ENCODE data around the gene FEZF2. TPM values are rescaled to one million over a fixed set of nuclear protein-coding genes. Genes with fewer than 3 reads are reported as not detected.

Gene FEZF2
- total RNA-seq, 1 donor = not detected

DNA sequence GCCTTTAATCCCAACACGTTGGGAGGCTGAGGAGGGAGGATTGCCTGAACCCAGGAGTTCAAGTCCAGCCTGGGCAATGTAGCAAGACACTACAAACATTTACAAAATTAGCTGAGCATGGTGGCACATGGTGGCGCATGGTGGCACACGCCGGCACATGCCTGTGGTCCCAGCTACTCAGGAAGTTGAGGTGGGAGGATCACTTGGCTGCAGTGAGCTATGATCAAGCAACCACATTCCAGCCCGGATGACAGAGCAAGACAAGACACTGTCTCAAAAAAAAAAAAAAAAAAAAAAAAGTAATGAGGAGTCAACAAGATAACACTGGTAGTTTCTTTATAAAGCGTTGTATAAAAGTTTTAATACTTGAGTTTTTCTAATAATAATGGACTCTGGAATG lies 10.1 kb downstream of the FEZF2 start:
- H3K4me3 ChIP-seq (ENCODE audit: low read depth, low read length) = no peak overlapping the region
- TF ChIP-seq, protein P1, sequence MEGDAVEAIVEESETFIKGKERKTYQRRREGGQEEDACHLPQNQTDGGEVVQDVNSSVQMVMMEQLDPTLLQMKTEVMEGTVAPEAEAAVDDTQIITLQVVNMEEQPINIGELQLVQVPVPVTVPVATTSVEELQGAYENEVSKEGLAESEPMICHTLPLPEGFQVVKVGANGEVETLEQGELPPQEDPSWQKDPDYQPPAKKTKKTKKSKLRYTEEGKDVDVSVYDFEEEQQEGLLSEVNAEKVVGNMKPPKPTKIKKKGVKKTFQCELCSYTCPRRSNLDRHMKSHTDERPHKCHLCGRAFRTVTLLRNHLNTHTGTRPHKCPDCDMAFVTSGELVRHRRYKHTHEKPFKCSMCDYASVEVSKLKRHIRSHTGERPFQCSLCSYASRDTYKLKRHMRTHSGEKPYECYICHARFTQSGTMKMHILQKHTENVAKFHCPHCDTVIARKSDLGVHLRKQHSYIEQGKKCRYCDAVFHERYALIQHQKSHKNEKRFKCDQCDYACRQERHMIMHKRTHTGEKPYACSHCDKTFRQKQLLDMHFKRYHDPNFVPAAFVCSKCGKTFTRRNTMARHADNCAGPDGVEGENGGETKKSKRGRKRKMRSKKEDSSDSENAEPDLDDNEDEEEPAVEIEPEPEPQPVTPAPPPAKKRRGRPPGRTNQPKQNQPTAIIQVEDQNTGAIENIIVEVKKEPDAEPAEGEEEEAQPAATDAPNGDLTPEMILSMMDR (IDR thresholded peaks at IDR 0.05; ENCODE audit: insufficient read depth, low read length) = no peak
- DNase-seq (ENCODE audit: low read depth) = no peak

DNA sequence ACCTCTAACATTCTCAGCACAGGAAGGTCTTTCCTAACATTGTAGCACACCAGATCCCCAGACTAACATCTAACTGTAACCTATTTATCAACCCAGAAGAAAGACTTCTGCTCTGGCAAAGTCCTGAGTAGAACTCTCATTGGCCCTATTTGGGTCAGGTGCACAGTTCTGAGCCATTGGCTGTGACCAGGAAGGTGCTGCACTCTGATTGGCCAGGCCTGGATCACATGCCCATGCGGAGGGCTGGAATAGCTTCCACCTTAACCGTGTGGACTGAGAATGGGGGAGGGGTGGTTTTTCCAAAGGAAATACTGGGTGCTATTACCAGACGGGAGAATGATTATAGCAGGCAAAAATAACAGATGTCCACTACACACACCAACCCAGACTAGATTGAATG lies 11.5 kb downstream of the FEZF2 start:
- no peak for DNase-seq (ENCODE audit: low read depth)
- no peak overlapping the region for H3K4me3 ChIP-seq (ENCODE audit: low read depth, low read length)
- TF ChIP-seq, protein P1 (IDR thresholded peaks at IDR 0.05; ENCODE audit: insufficient read depth, low read length) = no peak

DNA sequence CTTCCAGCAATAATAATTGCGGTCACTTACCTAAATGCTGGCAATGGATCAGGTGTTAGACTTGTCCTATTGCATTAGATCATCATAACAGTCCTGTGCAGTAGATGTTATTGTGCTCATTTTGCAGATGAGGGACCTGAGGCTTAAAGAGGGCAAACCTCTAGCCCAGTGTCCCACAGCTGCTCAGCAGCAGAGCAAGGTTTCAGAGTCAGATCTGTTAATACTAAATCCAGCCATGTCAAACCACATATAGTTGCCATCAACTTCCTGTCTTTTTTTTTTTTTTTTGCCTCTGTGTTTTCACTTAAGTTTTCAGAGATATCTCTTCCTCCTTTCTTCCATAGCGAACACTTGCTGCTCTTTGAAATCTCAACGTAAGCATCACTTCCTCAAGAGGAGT lies 12.1 kb downstream of the FEZF2 start:
- no peak overlapping the region for H3K4me3 ChIP-seq (ENCODE audit: low read depth, low read length)
- no peak for DNase-seq (ENCODE audit: low read depth)
- TF ChIP-seq, protein P1 (IDR thresholded peaks at IDR 0.05; ENCODE audit: insufficient read depth, low read length) = no peak

DNA sequence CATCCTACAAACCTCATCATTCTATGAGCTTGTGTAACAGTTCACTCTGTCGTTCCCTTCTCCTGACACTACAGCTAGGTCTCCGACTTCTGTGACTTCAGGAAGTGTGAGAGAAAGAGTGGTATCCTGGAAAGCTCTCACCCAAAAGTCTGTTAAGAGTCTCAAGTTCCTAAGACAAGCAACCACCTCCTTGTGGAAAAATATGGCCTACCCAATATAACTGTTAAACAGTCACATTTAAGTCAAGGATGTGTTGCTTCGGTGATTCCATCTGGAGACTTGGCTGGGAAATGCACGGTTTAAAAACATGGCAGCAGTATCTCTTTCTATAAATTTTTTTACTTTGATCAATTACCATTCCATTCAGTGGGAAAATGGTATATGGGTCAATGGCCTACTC lies 13.8 kb downstream of the FEZF2 start:
- no peak overlapping the region for H3K4me3 ChIP-seq (ENCODE audit: low read depth, low read length)
- no peak for DNase-seq (ENCODE audit: low read depth)
- TF ChIP-seq, protein P1 (IDR thresholded peaks at IDR 0.05; ENCODE audit: insufficient read depth, low read length) = no peak

DNA sequence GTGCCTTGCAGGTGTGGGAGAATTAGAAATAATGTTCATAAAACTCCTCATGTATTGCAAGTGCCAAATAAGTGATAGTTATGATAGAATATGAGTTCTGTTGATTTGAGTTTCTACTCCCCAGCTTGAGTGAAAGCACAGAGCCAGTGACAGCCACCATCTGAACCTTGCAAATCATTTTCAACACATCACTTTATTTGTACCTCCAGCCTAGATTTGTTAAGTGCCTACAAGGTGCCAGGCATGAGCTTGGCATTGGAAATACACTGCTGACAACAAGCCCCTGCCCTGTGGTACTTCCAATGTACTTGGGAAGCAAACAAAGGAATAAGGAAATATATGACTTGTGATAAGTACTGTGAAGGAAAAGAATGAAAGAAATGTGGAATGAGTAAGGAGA lies 17.0 kb downstream of the FEZF2 start:
- no peak overlapping the region for H3K4me3 ChIP-seq (ENCODE audit: low read depth, low read length)
- TF ChIP-seq, protein P1 (IDR thresholded peaks at IDR 0.05; ENCODE audit: insufficient read depth, low read length) = no peak
- no peak for DNase-seq (ENCODE audit: low read depth)

DNA sequence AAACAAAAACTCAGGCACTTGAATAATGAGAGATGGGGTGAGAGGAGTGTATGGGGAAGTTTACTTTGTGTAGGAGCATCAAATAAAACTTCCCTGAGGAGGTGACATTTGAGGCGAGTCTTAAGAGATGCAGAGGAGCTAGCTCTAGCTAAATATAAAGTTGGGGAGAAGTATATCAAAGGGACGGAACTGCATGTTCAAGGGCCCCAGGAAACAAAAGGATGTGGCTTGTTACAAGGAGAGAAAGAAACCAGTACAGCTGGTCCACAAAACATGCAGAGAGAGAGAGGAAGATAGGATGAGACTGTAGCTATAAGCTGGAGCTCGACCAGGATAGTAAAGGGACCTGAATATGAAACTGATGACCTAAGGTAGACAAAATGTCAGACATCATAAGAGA lies 17.6 kb downstream of the FEZF2 start:
- H3K4me3 ChIP-seq (ENCODE audit: low read depth, low read length) = no peak overlapping the region
- DNase-seq (ENCODE audit: low read depth) = no peak
- TF ChIP-seq, protein P1 (IDR thresholded peaks at IDR 0.05; ENCODE audit: insufficient read depth, low read length) = no peak

DNA sequence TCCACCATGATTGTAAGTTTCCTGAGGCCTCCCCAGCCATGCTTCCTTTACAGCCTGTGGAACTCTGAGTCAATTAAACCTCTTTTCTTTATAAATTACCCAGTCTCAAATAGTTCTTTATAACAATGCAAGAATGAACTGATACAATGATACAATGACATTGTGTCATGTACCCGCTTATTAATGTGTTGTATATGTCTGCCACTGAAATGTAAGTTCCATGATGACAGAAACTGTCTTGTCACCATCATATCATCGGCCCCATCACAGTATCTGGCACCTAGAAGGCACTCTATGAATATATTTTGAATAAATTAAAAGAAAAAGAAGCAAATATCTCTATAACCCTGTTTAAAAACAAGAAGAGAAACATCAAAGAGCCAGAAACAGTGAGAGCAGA lies 29.6 kb downstream of the FEZF2 start:
- no peak for DNase-seq (ENCODE audit: low read depth)
- TF ChIP-seq, protein P1 (IDR thresholded peaks at IDR 0.05; ENCODE audit: insufficient read depth, low read length) = no peak
- H3K4me3 ChIP-seq (ENCODE audit: low read depth, low read length) = no peak overlapping the region
